Stimulated activated CD4-positive, alpha-beta T cell treated with anti-CD3 and anti-CD28 coated beads, Interleukin-2, amount 100 ng/mL, for 4 hours (primary cell): Measurements from ENCODE around the gene CCDC7.
"Not testable (repeated sequence)": the region's sequence is repeated elsewhere in the genome, so short reads cannot be mapped to it uniquely, and the experiment has no call there.

Source experiments
- DNase-seq: peaks from one replicate; pipeline ENCODE4 v3.0.0-alpha.2; 2020; ENCODE audit warnings: low read depth

CCDC7 gene

GRCh38 chr10:32888161-32888927, 442.4 kb downstream of the CCDC7 start:
- no peak for DNase-seq

- no peak for DNase-seq
Observed at GRCh38 chr10:32889631-32890212, 443.8 kb downstream of the CCDC7 start.

- DNase-seq = no peak
Observed at GRCh38 chr10:32890444-32890843, 444.5 kb downstream of the CCDC7 start.

- DNase-seq = no peak
Observed at GRCh38 chr10:32891261-32891660, 445.3 kb downstream of the CCDC7 start.

GRCh38 chr10:32893434-32893833, 447.5 kb downstream of the CCDC7 start:
- no peak for DNase-seq

GRCh38 chr10:32893916-32894664, 448.1 kb downstream of the CCDC7 start:
- DNase-seq = no peak

- DNase-seq = not testable (repeated sequence)
Observed at GRCh38 chr10:32895200-32895968, 449.4 kb downstream of the CCDC7 start.

GRCh38 chr10:32901815-32902214, 455.9 kb downstream of the CCDC7 start:
- DNase-seq = no peak

GRCh38 chr10:32905466-32905865, 459.5 kb downstream of the CCDC7 start:
- DNase-seq = no peak

- no peak for DNase-seq
Observed at GRCh38 chr10:32906595-32906994, 460.7 kb downstream of the CCDC7 start.

- no peak for DNase-seq
Observed at GRCh38 chr10:32909456-32909855, 463.5 kb downstream of the CCDC7 start.

- not testable (repeated sequence) for DNase-seq
Observed at GRCh38 chr10:32909970-32910369, 464.0 kb downstream of the CCDC7 start.

- DNase-seq = no peak
Observed at GRCh38 chr10:32911285-32912016, 465.5 kb downstream of the CCDC7 start.

- DNase-seq = not testable (repeated sequence)
Observed at GRCh38 chr10:32917817-32918216, 471.9 kb downstream of the CCDC7 start.

GRCh38 chr10:32922170-32922569, 476.2 kb downstream of the CCDC7 start:
- DNase-seq = no peak

GRCh38 chr10:32923134-32923533, 477.2 kb downstream of the CCDC7 start:
- no peak for DNase-seq

GRCh38 chr10:32923849-32924248, 477.9 kb downstream of the CCDC7 start:
- no peak for DNase-seq
